Mesothelial cell of epicardium (in vitro differentiated cells): ENCODE measurements around the gene ZDHHC14. TPM values are rescaled to one million over a fixed set of nuclear protein-coding genes. Genes with fewer than 3 reads are reported as not detected.

Experiments used
- DNase-seq, 2 experiments: peaks; one replicate each; pipeline ENCODE4 v3.0.0; 2021; ENCODE audit warnings: low spot score in 2 of 2; ENCODE audit not compliant: unreplicated experiment in 2 of 2
- H3K27ac Mint-ChIP-seq: 2 replicates; pipeline ENCODE4 v1.8.0; 2021; ENCODE audit warnings: mixed read lengths
- H3K27me3 Mint-ChIP-seq: 2 replicates; pipeline ENCODE4 v1.8.0; 2021; ENCODE audit warnings: low read depth, mixed read lengths
- H3K36me3 Mint-ChIP-seq: 2 replicates; pipeline ENCODE4 v1.8.0; 2021; ENCODE audit warnings: mixed read lengths
- H3K4me1 Mint-ChIP-seq: 2 replicates; pipeline ENCODE4 v1.8.0; 2021; ENCODE audit warnings: mixed read lengths
- H3K4me3 Mint-ChIP-seq: 2 replicates; pipeline ENCODE4 v1.8.0; 2021; ENCODE audit warnings: mild to moderate bottlenecking, moderate library complexity, mixed read lengths
- H3K9me3 Mint-ChIP-seq: 2 replicates; pipeline ENCODE4 v1.8.0; 2021; ENCODE audit warnings: mixed read lengths
- CTCF ChIP-seq: fragments of 200-600 bp; sonication (generic); IDR thresholded peaks from one replicate; pipeline ENCODE4 v1.5.0; 2021; ENCODE audit warnings: antibody characterized with exemption; ENCODE audit not compliant: unreplicated experiment
- total RNA-seq: library from RNA; stranded (reverse); gene quantifications from 3 replicates; pipeline ENCODE4 v1.2.1, GENCODE V29; 2021

ZDHHC14 gene
- total RNA-seq, 1 donor from 2014 or later: 11.3 TPM

GRCh38 chr6:157613011-157613522 is 232.1 kb downstream of the ZDHHC14 start:
- H3K4me3 Mint-ChIP-seq: no peak overlapping the region
- H3K36me3 Mint-ChIP-seq: no peaks in the 10 kb centered on the region
- H3K9me3 Mint-ChIP-seq: no peaks in the 10 kb centered on the region
- no peaks in the 10 kb centered on the region for H3K27me3 Mint-ChIP-seq
- no peak for TF ChIP-seq CTCF
- H3K4me1 Mint-ChIP-seq: no peaks in the 10 kb centered on the region
- no peak overlapping the region for H3K27ac Mint-ChIP-seq
- no peak for DNase-seq

GRCh38 chr6:157614026-157614568 is 233.1 kb downstream of the ZDHHC14 start:
- no peaks in the 10 kb centered on the region for H3K9me3 Mint-ChIP-seq
- no peak overlapping the region for H3K4me3 Mint-ChIP-seq
- no peaks in the 10 kb centered on the region for H3K4me1 Mint-ChIP-seq
- DNase-seq: no peak
- no peaks in the 10 kb centered on the region for H3K36me3 Mint-ChIP-seq
- no peak for TF ChIP-seq CTCF
- H3K27me3 Mint-ChIP-seq: no peaks in the 10 kb centered on the region
- no peak overlapping the region for H3K27ac Mint-ChIP-seq

- Mint-ChIP-seq H3K27me3 (no peaks in the 10 kb centered on the region), H3K4me3 (no peak overlapping the region), H3K4me1 (no peaks in the 10 kb centered on the region), H3K36me3 (no peaks in the 10 kb centered on the region), H3K9me3 (no peaks in the 10 kb centered on the region), H3K27ac (no peak overlapping the region)
- no peak for DNase-seq
- TF ChIP-seq CTCF: no peak
Observed at GRCh38 chr6:157615420-157615769, 234.4 kb downstream of the ZDHHC14 start.

- H3K27ac Mint-ChIP-seq: no peak overlapping the region
- H3K4me1 Mint-ChIP-seq: no peaks in the 10 kb centered on the region
- TF ChIP-seq CTCF: no peak
- no peak overlapping the region for H3K4me3 Mint-ChIP-seq
- no peaks in the 10 kb centered on the region for H3K27me3 Mint-ChIP-seq
- no peaks in the 10 kb centered on the region for H3K36me3 Mint-ChIP-seq
- no peak for DNase-seq
- no peaks in the 10 kb centered on the region for H3K9me3 Mint-ChIP-seq
Observed at GRCh38 chr6:157615951-157616350, 235.0 kb downstream of the ZDHHC14 start.

GRCh38 chr6:157620944-157621343 is 240.0 kb downstream of the ZDHHC14 start:
- no peak overlapping the region for H3K27ac Mint-ChIP-seq
- H3K9me3 Mint-ChIP-seq: no peaks in the 10 kb centered on the region
- no peak for DNase-seq
- H3K36me3 Mint-ChIP-seq: no peaks in the 10 kb centered on the region
- no peak overlapping the region for H3K4me3 Mint-ChIP-seq
- H3K27me3 Mint-ChIP-seq: no peaks in the 10 kb centered on the region
- no peaks in the 10 kb centered on the region for H3K4me1 Mint-ChIP-seq
- no peak for TF ChIP-seq CTCF

- Mint-ChIP-seq H3K9me3 (no peaks in the 10 kb centered on the region), H3K36me3 (no peaks in the 10 kb centered on the region), H3K4me3 (no peak overlapping the region), H3K27ac (no peak overlapping the region), H3K4me1 (no peaks in the 10 kb centered on the region), H3K27me3 (no peaks in the 10 kb centered on the region)
- no peak for TF ChIP-seq CTCF
- no peak for DNase-seq
Observed at GRCh38 chr6:157621406-157621805, 240.4 kb downstream of the ZDHHC14 start.
